Amniotic stem cell (primary cell): Measurements from ENCODE around the gene FBXO42.

Experiments
- DNase-seq: peaks from one replicate; lab custom pipeline; 2025; lab: John Stamatoyannopoulos, UW

The FBXO42 gene

GRCh38 chr1:16324456-16324890 is 27.8 kb downstream of the FBXO42 start:
- peak; percentile 63 for DNase-seq

- DNase-seq, result no peak
Measured at GRCh38 chr1:16321176-16321867, 31.0 kb downstream of the FBXO42 start.

- no peak for DNase-seq
Measured at GRCh38 chr1:16318555-16318954, 33.7 kb downstream of the FBXO42 start.

- no peak for DNase-seq
Measured at GRCh38 chr1:16315437-16315836, 36.8 kb downstream of the FBXO42 start.

- no peak for DNase-seq
Measured at GRCh38 chr1:16307222-16307621, 45.1 kb downstream of the FBXO42 start.

- no peak for DNase-seq
Measured at GRCh38 chr1:16302709-16303627, 49.3 kb downstream of the FBXO42 start.

GRCh38 chr1:16300436-16300835 is 51.8 kb downstream of the FBXO42 start:
- no peak for DNase-seq

GRCh38 chr1:16298653-16299052 is 53.6 kb downstream of the FBXO42 start:
- DNase-seq, result no peak

GRCh38 chr1:16296643-16297042 is 55.6 kb downstream of the FBXO42 start:
- DNase-seq, result no peak

- DNase-seq, result no peak
Measured at GRCh38 chr1:16294219-16295212, 57.8 kb downstream of the FBXO42 start.

- no peak for DNase-seq
Measured at GRCh38 chr1:16293538-16293937, 58.7 kb downstream of the FBXO42 start.

GRCh38 chr1:16292739-16293138 is 59.5 kb downstream of the FBXO42 start:
- no peak for DNase-seq

- no peak for DNase-seq
Measured at GRCh38 chr1:16289959-16290358, 62.3 kb downstream of the FBXO42 start.

GRCh38 chr1:16286122-16286521 is 66.2 kb downstream of the FBXO42 start:
- no peak for DNase-seq

- DNase-seq, result no peak
Measured at GRCh38 chr1:16281765-16282164, 70.5 kb downstream of the FBXO42 start.

GRCh38 chr1:16279186-16279585 is 73.1 kb downstream of the FBXO42 start:
- no peak for DNase-seq

GRCh38 chr1:16276302-16277030 is 75.8 kb downstream of the FBXO42 start:
- no peak for DNase-seq

- DNase-seq, result no peak
Measured at GRCh38 chr1:16275591-16275990, 76.7 kb downstream of the FBXO42 start.

GRCh38 chr1:16267690-16268180 is 84.5 kb downstream of the FBXO42 start:
- DNase-seq, result no peak

GRCh38 chr1:16266411-16267118 is 85.7 kb downstream of the FBXO42 start:
- DNase-seq, result no peak
